HG03108 (cell line): Measurements from ENCODE around the gene RIT2.

Experiments
- ATAC-seq: cut with Tn5 transposase; IDR thresholded peaks from one replicate; pipeline ENCODE4 v1.9.1; 2021; ENCODE audit warnings: moderate library complexity; ENCODE audit not compliant: unreplicated experiment

The RIT2 gene

DNA sequence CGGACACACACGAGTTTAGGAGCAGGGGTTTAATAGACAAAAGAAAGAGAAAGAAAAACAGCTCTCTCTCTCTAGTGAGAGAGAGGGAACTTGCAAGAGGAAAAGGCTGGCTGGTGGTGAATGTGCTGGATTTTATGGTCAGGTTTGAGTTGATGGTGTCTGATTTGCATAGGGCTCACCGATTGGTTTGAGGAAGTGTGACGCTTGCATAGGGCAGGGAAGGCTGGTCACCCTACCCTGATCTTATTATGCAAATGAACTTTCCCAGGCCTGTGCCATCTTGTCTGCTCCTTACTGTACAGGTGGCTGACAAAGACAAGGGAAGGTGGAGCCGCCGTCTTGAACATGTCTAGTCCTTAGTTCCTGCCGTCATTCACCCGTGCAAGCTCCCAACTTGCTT is 408.9 kb downstream of the RIT2 start:
- ATAC-seq, result no peak

GRCh38 chr18:42706029-42706608 is 409.4 kb downstream of the RIT2 start:
- no peak for ATAC-seq
